ELR (cell line): ENCODE measurements around the gene RAB3D.

Experiments
- DNase-seq: peaks from one replicate; pipeline ENCODE4 v3.0.0-alpha.2; 2015; ENCODE audit warnings: low read depth

Gene RAB3D

GRCh38 chr19:11295180-11295579 is 44.3 kb downstream of the RAB3D start:
- DNase-seq, result no peak

- DNase-seq, result peak; percentile 89
These were observed 45.7 kb downstream of the RAB3D start for GRCh38 chr19:11293433-11294389.

- no peak for DNase-seq
These were observed 47.5 kb downstream of the RAB3D start for GRCh38 chr19:11291991-11292390.

GRCh38 chr19:11291415-11291814 is 48.0 kb downstream of the RAB3D start:
- no peak for DNase-seq

GRCh38 chr19:11290256-11290655 is 49.2 kb downstream of the RAB3D start:
- no peak for DNase-seq

GRCh38 chr19:11288349-11288748 is 51.1 kb downstream of the RAB3D start:
- peak; percentile 58 for DNase-seq

- DNase-seq, result peak; percentile 33
These were observed 53.0 kb downstream of the RAB3D start for GRCh38 chr19:11286312-11286974.

- DNase-seq, result no peak
These were observed 54.9 kb downstream of the RAB3D start for GRCh38 chr19:11284515-11284914.

GRCh38 chr19:11281356-11282049 is 58.0 kb downstream of the RAB3D start:
- DNase-seq, result no peak

- DNase-seq, result no peak
These were observed 59.8 kb downstream of the RAB3D start for GRCh38 chr19:11279505-11280236.

GRCh38 chr19:11278670-11279069 is 60.8 kb downstream of the RAB3D start:
- no peak for DNase-seq

- no peak for DNase-seq
These were observed 64.8 kb downstream of the RAB3D start for GRCh38 chr19:11274533-11275086.

GRCh38 chr19:11273989-11274388 is 65.5 kb downstream of the RAB3D start:
- DNase-seq, result no peak

- no peak for DNase-seq
These were observed 66.2 kb downstream of the RAB3D start for GRCh38 chr19:11273296-11273695.
